Measurements from ENCODE around the gene ECSIT. TPM values are rescaled to one million over a fixed set of nuclear protein-coding genes. Genes with fewer than 3 reads are reported as not detected.

The ECSIT gene
- total RNA-seq, 1 experiment from 2014 or later, result 39.4 TPM

GRCh38 chr19:11483366-11484111 lies 45.4 kb downstream of the ECSIT start:
- no peaks in the 10 kb centered on the region for H3K4me1 ChIP-seq (ENCODE audit: control insufficient read depth, insufficient read depth, low read length)
- ATAC-seq, result no peak
- H3K4me3 ChIP-seq (ENCODE audit: low read depth in 2 of 2, low read length in 2 of 2), result no peak overlapping the region
- DNase-seq (ENCODE audit: low read depth, low spot score), result no peak
- no TSS peak for BruUV-seq (replicated peaks)
- no peak overlapping the region for H3K27ac ChIP-seq (ENCODE audit: low read length)
- intact Hi-C loops (cut with micrococcal nuclease; ENCODE audit: unreplicated experiment), result no loop called here
- no peaks in the 10 kb centered on the region for H3K36me3 ChIP-seq (ENCODE audit: control insufficient read depth, insufficient read depth, low read length)
- H3K9me3 ChIP-seq (ENCODE audit: control insufficient read depth, insufficient read depth, low read depth, low read length), result no peaks in the 10 kb centered on the region
- TF ChIP-seq REST (IDR thresholded peaks at IDR 0.05; ENCODE audit: insufficient read depth in 1 of 2, low read depth in 2 of 2, low read length in 1 of 2) (0 out of 4 replicates have a peak, but pooled peaks of 1 of the 2 experiments have one; percentile 15), POLR2AphosphoS5 (IDR thresholded peaks at IDR 0.05; ENCODE audit: low read depth, low read length) (no peak)
- in situ Hi-C loops (cut with HindIII; ENCODE audit: low pct_unique_long_range_greater_than_20kb, low sequenced_read_pairs), result no loop called here
- no peaks in the 10 kb centered on the region for H3K27me3 ChIP-seq (ENCODE audit: control insufficient read depth, insufficient read depth, low read length)
- ChIA-PET POLR2A (interaction anchor here (0.6 kb wide), 2 partner anchors 20 to 159 kb away, joined by 3 to 6 read pairs; no protein-coding TSS in a partner anchor), CTCF (no interaction called here)

- peak; percentile 96 for TF ChIP-seq CTCF (IDR thresholded peaks at IDR 0.05)
- peak in 1 of 2 experiments; percentile 68; a peak in 2 of 4 replicates for TF ChIP-seq REST (IDR thresholded peaks at IDR 0.05; ENCODE audit: insufficient read depth in 1 of 2, low read depth in 2 of 2, low read length in 1 of 2)
- TF ChIP-seq SIN3A (IDR thresholded peaks at IDR 0.05; ENCODE audit: borderline replicate concordance, insufficient read depth, low read depth, low read length), result peak; percentile 58; the same call in 1 of the 2 replicates
- peak; percentile 66 for TF ChIP-seq POLR2AphosphoS5 (IDR thresholded peaks at IDR 0.05; ENCODE audit: low read depth, low read length)
- TF ChIP-seq TCF7L2 (IDR thresholded peaks at IDR 0.05; ENCODE audit: low read depth, low read length), result no peak
- Histone ChIP-seq H3K27ac (ENCODE audit: low read length) (0 out of 2 replicates have a peak overlapping the region, but pooled peaks have one; percentile 51), H3K4me3 (ENCODE audit: low read depth in 2 of 2, low read length in 2 of 2) (peak overlapping the region; percentile 51 to 58), H3K9me3 (ENCODE audit: control insufficient read depth, insufficient read depth, low read depth, low read length) (no peaks in the 10 kb centered on the region), H3K4me1 (ENCODE audit: control insufficient read depth, insufficient read depth, low read length) (no peaks in the 10 kb centered on the region), H3K27me3 (ENCODE audit: control insufficient read depth, insufficient read depth, low read length) (no peaks in the 10 kb centered on the region), H3K36me3 (ENCODE audit: control insufficient read depth, insufficient read depth, low read length) (no peaks in the 10 kb centered on the region)
- ChIA-PET CTCF (interaction anchor here (0.6 to 1.3 kb wide), 4 partner anchors 99 to 114 kb away, joined by 5 to 10 read pairs (median 6); partner anchors contain the start of gene SWSAP1), POLR2A (interaction anchor here (0.6 kb wide), 1 partner anchor 158 kb away, joined by 3 read pairs; no protein-coding TSS in a partner anchor)
- ATAC-seq, result peak; percentile 81
- BruUV-seq (replicated peaks), result no TSS peak
- DNase-seq (ENCODE audit: low read depth, low spot score), result no peak
- in situ Hi-C loops (cut with HindIII; ENCODE audit: low pct_unique_long_range_greater_than_20kb, low sequenced_read_pairs) (no loop called here), intact Hi-C loops (cut with micrococcal nuclease; ENCODE audit: unreplicated experiment) (no loop called here)
Observed at GRCh38 chr19:11482384-11483050, 46.4 kb downstream of the ECSIT start.
